ENCODE data around the gene RPS6KA1. TPM values are rescaled to one million over a fixed set of nuclear protein-coding genes. Genes with fewer than 3 reads are reported as not detected.
"Not testable (repeated sequence)": the region's sequence is repeated elsewhere in the genome, so short reads cannot be mapped to it uniquely, and the experiment has no call there.

The RPS6KA1 gene
- 152 TPM for polyA plus RNA-seq

DNA sequence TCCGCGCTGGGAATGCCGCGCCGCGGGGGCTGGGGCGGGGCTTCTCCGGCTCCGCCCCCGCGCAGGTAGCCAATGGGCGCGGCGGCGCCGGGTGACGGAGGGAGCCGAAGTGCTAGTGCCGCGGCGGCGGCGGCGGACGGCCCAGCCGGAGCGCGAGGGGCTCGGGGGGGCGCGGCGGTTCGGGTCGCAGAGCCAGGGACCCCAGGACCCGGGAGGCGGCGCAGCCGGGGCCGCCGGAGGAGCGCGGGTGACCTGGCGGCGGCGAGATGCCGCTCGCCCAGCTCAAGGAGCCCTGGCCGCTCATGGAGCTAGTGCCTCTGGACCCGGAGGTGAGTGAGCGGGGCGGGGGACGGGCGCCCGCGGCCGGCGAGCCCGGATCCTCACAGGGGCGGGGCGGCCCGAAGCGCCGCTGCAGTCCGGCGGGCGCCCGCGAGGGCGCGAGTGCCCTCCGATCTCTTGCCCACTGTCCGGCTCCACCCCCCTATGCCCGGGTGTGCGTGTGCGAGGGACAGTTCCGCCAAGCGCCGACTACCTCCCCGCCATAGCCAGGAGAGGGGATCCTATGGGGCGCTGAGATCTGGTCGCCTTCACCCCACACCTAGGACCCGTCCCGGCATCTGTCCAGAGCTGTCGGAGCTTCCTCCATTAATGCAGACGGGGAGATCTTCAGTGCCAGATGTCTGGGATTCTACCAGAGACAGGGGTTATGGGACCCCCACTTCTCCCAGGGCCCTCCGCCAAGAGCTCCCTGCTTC lies at the start of gene RPS6KA1:
Gene RPS6KA1 (plus strand): TSS at position 107 of the 755 bp plus-strand sequence. CDS start 160 bp downstream, at position 267.
- H3K27me3 Mint-ChIP-seq = peaks cover 5% of the 10 kb centered on the region
- H3K36me3 Mint-ChIP-seq = no peaks in the 10 kb centered on the region

GRCh38 chr1:26482921-26483320 lies 46.6 kb upstream of the RPS6KA1 start:
- no peak overlapping the region for H3K4me3 Mint-ChIP-seq

More for the DNA sequence above, at the start of gene RPS6KA1:
- Mint-ChIP-seq H3K4me3 (peak within 1 kb of the TSS; percentile 87 to 94 (median 90)), H3K27ac (peak within 1 kb of the TSS in 1 of 3 donors; percentile 82), H3K4me1 (peaks cover 17 to 21% (median 17%) of the 10 kb centered on the region in 3 donors), H3K9me3 (no peaks in the 10 kb centered on the region)

GRCh38 chr1:26483980-26484379 lies 45.6 kb upstream of the RPS6KA1 start:
- H3K27me3 Mint-ChIP-seq = no peaks in the 10 kb centered on the region
- H3K27ac Mint-ChIP-seq = no peak overlapping the region
- no peaks in the 10 kb centered on the region for H3K36me3 Mint-ChIP-seq
- peaks cover 0 to 4% (median 3%) of the 10 kb centered on the region in 3 donors for H3K4me1 Mint-ChIP-seq
- H3K4me3 Mint-ChIP-seq = peak overlapping the region in 1 of 4 donors; percentile 12
- no peaks in the 10 kb centered on the region for H3K9me3 Mint-ChIP-seq

More at GRCh38 chr1:26482921-26483320, 46.6 kb upstream of the RPS6KA1 start:
- H3K27me3 Mint-ChIP-seq = no peaks in the 10 kb centered on the region
- H3K36me3 Mint-ChIP-seq = no peaks in the 10 kb centered on the region
- no peaks in the 10 kb centered on the region for H3K9me3 Mint-ChIP-seq
- H3K27ac Mint-ChIP-seq = peak overlapping the region in 1 of 3 donors; percentile 74
- peaks cover 0 to 9% (median 5%) of the 10 kb centered on the region in 3 donors for H3K4me1 Mint-ChIP-seq

DNA sequence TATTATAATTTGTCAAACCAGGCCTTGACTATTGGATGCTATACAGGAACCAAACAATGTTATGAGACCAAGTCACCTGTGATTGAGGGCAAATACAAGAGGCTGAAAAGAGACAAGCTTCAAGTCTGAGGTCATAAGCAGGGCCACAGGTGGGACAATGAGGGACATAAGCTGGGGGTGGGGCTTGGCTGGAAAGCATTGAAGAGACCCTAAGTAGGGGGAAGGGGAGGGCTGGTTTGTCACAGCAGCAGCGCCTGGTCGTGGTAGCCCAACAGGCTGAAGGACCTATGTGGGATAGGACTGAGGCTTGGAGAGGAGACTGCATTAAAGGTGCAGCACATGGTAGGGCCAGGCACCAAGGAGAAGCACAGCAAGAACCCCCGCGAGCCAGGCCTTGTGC lies 39.4 kb upstream of the RPS6KA1 start:
- H3K36me3 Mint-ChIP-seq = no peaks in the 10 kb centered on the region
- H3K27me3 Mint-ChIP-seq = no peaks in the 10 kb centered on the region
- no peak overlapping the region for H3K27ac Mint-ChIP-seq
- no peak overlapping the region for H3K4me3 Mint-ChIP-seq
- peaks cover 1 to 7% (median 3%) of the 10 kb centered on the region in 3 donors for H3K4me1 Mint-ChIP-seq
- H3K9me3 Mint-ChIP-seq = no peaks in the 10 kb centered on the region

- Mint-ChIP-seq H3K27me3 (no peaks in the 10 kb centered on the region), H3K36me3 (no peaks in the 10 kb centered on the region), H3K4me1 (peaks cover 1 to 7% (median 3%) of the 10 kb centered on the region in 3 donors), H3K9me3 (no peaks in the 10 kb centered on the region), H3K27ac (no peak overlapping the region), H3K4me3 (peak overlapping the region in 1 of 4 donors; percentile 37)
These were observed 36.3 kb upstream of the RPS6KA1 start for GRCh38 chr1:26493267-26493666.

DNA sequence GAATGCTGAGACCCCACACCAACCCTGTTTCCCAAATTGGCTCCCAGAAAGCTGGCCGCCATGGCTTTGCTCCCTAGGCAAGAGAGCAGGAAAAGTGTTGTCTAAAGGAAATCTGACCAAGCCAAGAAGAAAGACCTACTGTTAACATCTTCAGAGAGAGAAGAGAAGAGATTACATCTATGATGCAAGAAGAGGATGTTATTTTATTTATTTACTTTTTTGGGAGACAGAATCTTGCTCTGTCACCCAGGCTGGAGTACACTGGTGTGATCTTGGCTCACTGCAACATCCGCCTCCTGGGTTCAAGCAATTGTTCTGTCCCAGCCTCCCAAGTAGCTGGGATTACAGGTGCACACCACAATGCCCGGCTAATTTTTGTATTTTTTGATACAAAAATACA lies 35.6 kb upstream of the RPS6KA1 start:
- H3K36me3 Mint-ChIP-seq = no peaks in the 10 kb centered on the region
- no peaks in the 10 kb centered on the region for H3K27me3 Mint-ChIP-seq
- H3K4me3 Mint-ChIP-seq = no peak overlapping the region
- H3K4me1 Mint-ChIP-seq = peaks cover 4 to 11% (median 5%) of the 10 kb centered on the region in 3 donors
- H3K9me3 Mint-ChIP-seq = no peaks in the 10 kb centered on the region
- H3K27ac Mint-ChIP-seq = no peak overlapping the region

DNA sequence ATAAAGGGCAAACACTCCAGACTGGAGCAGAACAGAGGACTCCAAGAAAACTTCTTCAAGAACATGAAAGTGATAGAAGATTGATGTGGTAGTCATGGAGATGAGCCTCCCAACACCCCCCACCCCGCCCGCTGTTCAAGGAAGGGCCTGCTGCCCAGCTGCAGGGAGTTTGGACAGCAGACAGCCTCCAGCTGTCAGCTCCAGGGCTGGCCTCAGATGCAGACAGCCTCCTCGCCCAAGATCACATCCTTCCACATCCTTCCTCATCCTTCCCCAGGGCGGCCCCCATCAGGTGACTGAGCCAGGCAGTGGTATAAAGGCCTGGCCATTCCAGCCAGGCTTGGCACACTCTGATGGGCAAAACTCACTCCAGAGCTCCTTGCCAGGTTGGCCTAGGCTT lies 32.7 kb upstream of the RPS6KA1 start:
- peak overlapping the region in 1 of 3 donors; percentile 26 for H3K27ac Mint-ChIP-seq

GRCh38 chr1:26498894-26499293 lies 30.7 kb upstream of the RPS6KA1 start:
- Mint-ChIP-seq H3K9me3 (no peaks in the 10 kb centered on the region), H3K4me1 (peaks cover 4 to 7% (median 6%) of the 10 kb centered on the region in 3 donors), H3K36me3 (no peaks in the 10 kb centered on the region), H3K4me3 (peak overlapping the region in 3 of 4 donors; percentile 50 to 94 (median 71)), H3K27me3 (no peaks in the 10 kb centered on the region), H3K27ac (peak overlapping the region in 1 of 3 donors; percentile 99)

More for the DNA sequence above, 32.7 kb upstream of the RPS6KA1 start:
- Mint-ChIP-seq H3K9me3 (no peaks in the 10 kb centered on the region), H3K4me3 (peak overlapping the region in 1 of 4 donors; percentile 55), H3K36me3 (no peaks in the 10 kb centered on the region), H3K27me3 (no peaks in the 10 kb centered on the region), H3K4me1 (peaks cover 5 to 13% (median 7%) of the 10 kb centered on the region in 3 donors)

DNA sequence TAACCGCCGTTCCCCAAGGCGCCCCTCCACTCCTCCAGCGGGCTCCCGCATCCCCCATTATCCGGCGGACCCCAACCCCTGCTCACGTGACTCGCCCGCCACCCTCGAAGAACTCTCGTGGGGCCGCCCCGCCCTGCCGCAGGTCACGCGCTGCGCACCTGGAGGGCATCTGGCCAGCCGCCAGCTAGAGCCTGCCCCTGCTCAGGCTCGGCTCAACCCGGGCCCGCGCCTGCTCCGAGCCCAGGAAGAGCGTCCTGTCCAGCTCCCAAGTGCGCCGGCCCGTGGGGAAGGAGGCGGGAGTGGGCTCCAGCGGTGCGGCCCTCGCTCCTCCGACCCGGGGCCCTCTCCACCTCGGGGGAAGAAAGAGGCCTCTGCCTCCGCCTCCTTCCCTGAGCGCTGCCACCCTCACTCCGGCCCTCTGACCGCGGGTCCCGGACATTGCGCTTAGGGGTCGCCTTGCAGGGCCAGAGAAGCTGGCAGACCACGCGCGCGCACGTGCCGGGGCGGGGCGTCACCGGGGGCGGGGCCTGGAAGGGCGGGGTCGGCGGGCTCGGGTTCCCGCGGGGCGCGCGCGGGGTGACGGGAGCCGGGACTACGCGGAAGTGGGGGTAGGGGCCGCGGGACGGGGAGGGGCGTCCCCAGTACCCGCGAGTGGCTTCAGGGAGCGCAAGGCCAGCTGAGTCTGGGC lies 28.9 kb upstream of the RPS6KA1 start:
- peaks cover 4 to 6% (median 6%) of the 10 kb centered on the region in 3 donors for H3K4me1 Mint-ChIP-seq
- H3K27ac Mint-ChIP-seq = peak overlapping the region; percentile 96 to 99 (median 97)
- H3K4me3 Mint-ChIP-seq = peak overlapping the region; percentile 89 to 94 (median 94)
- no peaks in the 10 kb centered on the region for H3K27me3 Mint-ChIP-seq
- H3K9me3 Mint-ChIP-seq = no peaks in the 10 kb centered on the region
- no peaks in the 10 kb centered on the region for H3K36me3 Mint-ChIP-seq

DNA sequence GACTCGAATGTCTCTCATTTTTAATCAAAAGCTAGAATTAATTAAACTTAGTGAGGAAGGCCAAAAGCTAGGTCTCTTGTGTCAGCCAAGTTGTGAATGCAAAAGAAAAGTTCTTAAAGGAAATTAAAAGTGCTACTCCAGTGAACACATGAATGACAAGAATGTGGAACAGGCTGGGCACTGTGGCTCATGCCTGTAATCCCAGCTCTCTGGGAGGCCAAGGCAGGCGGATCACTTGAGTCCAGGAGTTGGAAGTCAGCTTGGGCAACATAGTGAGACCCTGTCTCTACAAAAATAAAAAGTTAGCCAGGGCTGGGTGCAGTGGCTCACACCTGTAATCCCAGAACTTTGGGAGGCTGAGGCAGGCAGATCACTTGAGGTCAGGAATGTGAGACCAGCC lies 18.9 kb upstream of the RPS6KA1 start:
- H3K27me3 Mint-ChIP-seq, H3K36me3 Mint-ChIP-seq, H3K4me3 Mint-ChIP-seq, H3K9me3 Mint-ChIP-seq, H3K4me1 Mint-ChIP-seq: not testable (repeated sequence)
- H3K27ac Mint-ChIP-seq = peak overlapping the region in 1 of 3 donors; percentile 43

DNA sequence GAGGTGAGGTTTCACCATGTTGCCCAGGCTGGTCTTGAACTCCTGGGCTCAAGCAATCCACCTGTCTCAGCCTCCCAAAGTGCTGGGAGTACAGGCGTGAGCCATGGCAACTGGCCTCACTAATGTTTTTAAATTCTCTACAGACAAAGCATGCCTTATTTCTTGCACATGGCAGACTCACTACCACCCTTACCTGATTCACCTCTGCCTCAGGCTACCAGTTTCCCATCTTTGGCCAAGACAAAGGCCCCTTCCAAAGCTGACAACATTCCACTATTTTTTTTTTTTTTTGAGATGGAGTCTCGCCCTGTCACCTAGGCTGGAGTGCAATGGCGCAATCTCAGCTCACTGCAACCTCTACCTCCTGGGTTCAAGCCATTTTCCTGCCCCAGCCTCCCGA lies 13.7 kb upstream of the RPS6KA1 start:
- not testable (repeated sequence) for H3K36me3 Mint-ChIP-seq, H3K4me1 Mint-ChIP-seq, H3K27ac Mint-ChIP-seq, H3K27me3 Mint-ChIP-seq, H3K9me3 Mint-ChIP-seq
- peak overlapping the region in 1 of 4 donors; percentile 54 for H3K4me3 Mint-ChIP-seq

DNA sequence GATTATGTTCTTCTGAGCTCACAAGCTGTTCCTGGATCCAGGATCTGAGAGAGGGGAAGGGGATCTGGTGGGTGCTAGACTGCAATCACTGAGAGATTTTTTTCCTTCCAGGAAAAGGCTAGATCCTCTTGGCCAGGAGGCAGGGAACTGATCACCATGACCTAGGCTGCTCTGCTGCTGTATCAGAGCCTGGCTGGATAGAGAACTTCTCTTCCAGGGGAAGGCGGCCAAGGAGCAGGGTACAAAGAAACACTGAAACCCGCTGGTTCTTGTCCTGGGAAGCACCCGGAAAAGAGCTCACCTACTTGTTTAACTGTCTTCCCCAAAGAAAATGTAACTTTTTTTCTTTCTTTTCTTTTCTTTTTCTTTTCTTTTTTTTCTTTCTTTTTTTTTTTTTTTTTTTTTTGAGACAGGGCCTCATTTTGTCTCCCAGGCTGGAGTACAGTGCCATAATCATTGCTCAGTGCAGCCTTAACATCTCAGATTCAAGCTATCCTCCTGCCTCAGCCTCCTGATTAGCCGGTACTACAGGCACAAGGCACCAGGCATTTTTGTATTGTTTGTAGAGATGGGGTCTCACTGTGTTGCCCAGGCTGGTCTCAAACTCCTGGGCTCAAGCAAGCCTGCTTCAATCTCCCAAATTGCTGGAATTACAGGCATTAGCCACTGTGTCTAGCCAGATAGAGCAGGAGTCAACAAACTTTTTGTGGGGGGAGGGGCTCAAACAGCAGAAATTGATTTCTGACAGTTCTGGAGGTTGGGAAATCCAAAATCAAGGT lies 12.4 kb upstream of the RPS6KA1 start:
- H3K27me3 Mint-ChIP-seq = peaks cover 3% of the 10 kb centered on the region
- no peaks in the 10 kb centered on the region for H3K36me3 Mint-ChIP-seq
- H3K4me3 Mint-ChIP-seq = no peak overlapping the region
- H3K4me1 Mint-ChIP-seq = no peaks in the 10 kb centered on the region
- H3K27ac Mint-ChIP-seq = peak overlapping the region in 1 of 3 donors; percentile 80
- no peaks in the 10 kb centered on the region for H3K9me3 Mint-ChIP-seq

DNA sequence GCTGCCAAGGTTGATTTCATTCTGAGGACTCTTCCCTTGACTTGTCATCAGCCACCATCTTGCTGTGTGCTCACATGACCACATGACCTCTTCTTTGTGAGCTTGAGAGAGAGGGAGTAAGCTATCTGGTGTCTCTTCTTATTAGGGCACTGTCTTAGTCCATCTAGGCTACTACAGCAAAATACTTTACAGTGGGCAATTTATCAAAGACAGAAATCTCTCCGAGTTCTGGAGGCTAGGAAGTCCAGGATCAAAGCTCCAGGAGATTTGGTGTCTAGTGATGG lies 11.9 kb upstream of the RPS6KA1 start:
- H3K4me3 Mint-ChIP-seq = no peak overlapping the region
- H3K4me1 Mint-ChIP-seq = no peaks in the 10 kb centered on the region
- H3K36me3 Mint-ChIP-seq = no peaks in the 10 kb centered on the region
- H3K27me3 Mint-ChIP-seq = peaks cover 3% of the 10 kb centered on the region
- H3K9me3 Mint-ChIP-seq = no peaks in the 10 kb centered on the region
- no peak overlapping the region for H3K27ac Mint-ChIP-seq

GRCh38 chr1:26518355-26518754 lies 11.2 kb upstream of the RPS6KA1 start:
- Mint-ChIP-seq H3K4me3 (no peak overlapping the region), H3K27me3 (peaks cover 3% of the 10 kb centered on the region)

GRCh38 chr1:26520339-26520738 lies 9.2 kb upstream of the RPS6KA1 start:
- no peak overlapping the region for H3K4me3 Mint-ChIP-seq
- H3K4me1 Mint-ChIP-seq = peaks cover 0 to 1% (median 0%) of the 10 kb centered on the region in 3 donors
- H3K9me3 Mint-ChIP-seq = no peaks in the 10 kb centered on the region
- no peaks in the 10 kb centered on the region for H3K36me3 Mint-ChIP-seq
- H3K27ac Mint-ChIP-seq = no peak overlapping the region
- H3K27me3 Mint-ChIP-seq = peaks cover 9% of the 10 kb centered on the region

More at GRCh38 chr1:26518355-26518754, 11.2 kb upstream of the RPS6KA1 start:
- Mint-ChIP-seq H3K4me1 (no peaks in the 10 kb centered on the region), H3K27ac (no peak overlapping the region), H3K9me3 (no peaks in the 10 kb centered on the region), H3K36me3 (no peaks in the 10 kb centered on the region)

Data from IgD-negative memory B cell (primary cell).